GM04504 (cell line): ENCODE data around the gene MAP2K2.
A peak's percentile ranks its signal among the peaks of the same experiment; 100 is the strongest.
"Not testable (repeated sequence)": the region's sequence is repeated elsewhere in the genome, so short reads cannot be mapped to it uniquely, and the experiment has no call there.

Experiments
- DNase-seq: peaks from one replicate; pipeline ENCODE4 v3.0.0-alpha.2; 2012; ENCODE audit warnings: low read depth

MAP2K2 gene

GRCh38 chr19:4130744-4131438, 7.0 kb upstream of the MAP2K2 start:
- no peak for DNase-seq

DNA sequence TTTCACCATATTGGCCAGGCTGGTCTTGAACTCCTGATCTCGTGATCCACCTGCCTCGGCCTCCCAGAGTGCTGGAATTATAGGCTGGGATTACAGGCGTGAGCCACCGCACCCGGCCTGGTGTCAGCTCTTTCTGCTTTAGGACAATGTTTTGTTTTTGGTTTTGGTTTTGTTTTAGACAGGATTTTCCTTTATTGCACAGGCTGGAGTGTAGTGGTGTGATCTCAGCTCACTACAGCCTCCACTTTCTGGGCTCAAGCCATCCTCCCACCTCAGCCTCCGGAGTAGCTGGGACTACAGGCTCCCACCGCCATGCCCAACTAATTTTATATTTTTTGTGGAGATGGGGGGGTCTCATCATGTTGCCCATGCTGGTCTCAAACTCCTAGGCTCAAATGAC, 5.1 kb upstream of the MAP2K2 start:
- DNase-seq = not testable (repeated sequence)

DNA sequence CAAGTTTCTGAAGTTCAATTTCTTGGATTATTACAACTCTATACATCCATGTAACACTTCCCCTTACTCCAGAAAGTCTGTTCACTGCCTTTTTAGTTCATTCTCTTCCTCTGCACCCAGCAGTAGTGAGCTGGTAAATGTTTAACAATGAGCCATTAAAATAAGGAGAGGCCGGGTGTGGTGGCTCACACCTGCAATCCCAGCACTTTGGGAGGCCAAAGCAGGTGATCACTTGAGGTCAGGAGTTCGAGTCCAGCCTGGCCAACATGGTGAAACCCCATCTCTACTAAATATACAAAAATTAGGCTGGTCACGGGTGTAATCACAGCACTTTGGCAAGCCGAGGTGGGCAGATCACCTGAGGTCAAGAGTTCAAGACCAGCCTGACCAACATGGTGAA, 3.4 kb upstream of the MAP2K2 start:
- DNase-seq = not testable (repeated sequence)

GRCh38 chr19:4124638-4125037, 716 bp upstream of the MAP2K2 start:
- no peak for DNase-seq

GRCh38 chr19:4122480-4122879, 1.4 kb downstream of the MAP2K2 start:
- DNase-seq = no peak

DNA sequence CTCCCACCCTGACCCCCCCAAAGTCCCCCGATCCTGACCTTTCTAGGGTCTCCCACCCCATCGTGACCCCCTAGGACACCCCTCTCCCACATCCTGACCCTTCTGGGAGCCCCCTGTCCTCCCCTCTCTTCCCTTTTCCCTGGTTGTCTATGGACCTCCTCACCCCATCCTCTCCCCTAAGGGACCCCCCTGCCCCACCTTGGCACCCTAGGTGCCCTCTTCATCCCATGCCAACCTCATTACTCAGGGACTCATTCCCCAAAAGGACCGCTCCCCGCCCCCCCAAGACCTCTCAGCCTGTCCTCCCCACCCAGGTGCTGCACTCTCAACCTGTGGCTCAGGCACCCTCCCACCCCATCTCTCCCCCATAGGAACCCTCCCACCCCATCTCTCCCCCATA, 2.1 kb downstream of the MAP2K2 start:
- DNase-seq = no peak

DNA sequence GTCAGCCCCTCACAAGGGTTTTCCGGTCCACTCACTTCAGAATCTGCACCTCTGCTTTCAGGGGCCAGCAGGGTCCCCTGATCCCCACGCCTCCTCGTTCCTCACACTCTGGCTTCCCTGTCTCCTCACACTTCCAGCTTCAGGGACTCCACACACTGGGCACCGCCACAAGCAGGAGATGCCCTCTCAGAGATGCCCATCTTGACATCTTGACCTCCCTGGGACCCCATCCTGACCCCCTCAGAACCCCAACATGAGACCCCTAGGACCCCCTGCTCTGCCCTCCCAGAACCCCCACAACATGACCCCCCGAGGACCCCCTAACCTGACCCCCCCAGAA, 2.7 kb downstream of the MAP2K2 start:
- DNase-seq = no peak

DNA sequence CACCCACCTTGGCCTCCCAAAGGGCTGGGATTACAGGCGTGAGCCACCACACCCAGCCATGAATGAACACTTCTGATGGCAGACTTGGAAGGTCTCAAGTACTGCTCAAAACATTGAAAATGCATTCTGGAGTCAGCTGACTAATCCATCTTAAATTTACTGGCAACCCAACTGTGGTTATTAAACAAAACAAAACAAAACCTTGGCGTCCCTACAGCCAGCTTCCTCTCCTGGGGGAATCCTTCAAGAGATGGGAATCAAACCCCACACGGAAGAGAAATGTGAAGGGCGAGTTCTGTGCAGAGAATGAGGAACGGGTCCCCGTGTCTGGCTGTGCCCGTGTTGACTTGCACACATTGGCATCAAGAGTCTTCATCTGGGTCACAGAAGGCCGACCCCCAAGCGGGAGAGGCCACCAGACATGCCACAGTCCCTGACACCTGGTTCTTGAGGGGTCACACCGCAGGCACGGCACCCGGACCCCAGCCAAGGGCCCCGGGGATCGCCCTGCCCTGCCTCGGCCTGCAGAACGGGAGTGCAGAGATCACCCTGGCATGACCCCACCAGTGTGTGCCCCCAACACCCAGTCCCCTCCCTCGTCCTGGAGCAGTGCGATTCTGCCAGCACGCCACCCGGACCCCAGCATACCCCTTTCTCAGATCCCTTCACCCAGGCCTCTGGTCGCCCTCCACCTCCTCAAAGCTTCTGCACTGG, 3.2 kb downstream of the MAP2K2 start:
- DNase-seq = peak; percentile 38

DNA sequence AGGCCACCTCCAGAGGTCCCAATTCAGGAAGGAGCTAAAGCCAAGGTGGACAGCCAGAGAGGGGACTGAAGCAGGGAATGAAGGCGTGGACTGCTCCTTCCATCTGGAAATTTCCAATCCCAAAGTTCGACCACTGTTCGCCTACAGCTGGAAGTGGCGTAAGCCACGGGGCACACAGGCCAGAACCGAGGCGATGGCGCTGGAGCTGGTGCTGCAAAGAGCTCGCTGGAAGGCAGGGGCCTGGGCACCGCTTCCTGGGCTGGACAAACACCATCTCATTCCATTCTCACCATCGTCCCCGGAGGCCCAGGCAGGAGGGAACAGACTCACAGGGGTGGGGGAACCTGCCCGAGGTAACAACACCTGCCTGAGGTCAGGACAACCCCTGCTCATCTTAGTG, 4.2 kb downstream of the MAP2K2 start:
- no peak for DNase-seq

DNA sequence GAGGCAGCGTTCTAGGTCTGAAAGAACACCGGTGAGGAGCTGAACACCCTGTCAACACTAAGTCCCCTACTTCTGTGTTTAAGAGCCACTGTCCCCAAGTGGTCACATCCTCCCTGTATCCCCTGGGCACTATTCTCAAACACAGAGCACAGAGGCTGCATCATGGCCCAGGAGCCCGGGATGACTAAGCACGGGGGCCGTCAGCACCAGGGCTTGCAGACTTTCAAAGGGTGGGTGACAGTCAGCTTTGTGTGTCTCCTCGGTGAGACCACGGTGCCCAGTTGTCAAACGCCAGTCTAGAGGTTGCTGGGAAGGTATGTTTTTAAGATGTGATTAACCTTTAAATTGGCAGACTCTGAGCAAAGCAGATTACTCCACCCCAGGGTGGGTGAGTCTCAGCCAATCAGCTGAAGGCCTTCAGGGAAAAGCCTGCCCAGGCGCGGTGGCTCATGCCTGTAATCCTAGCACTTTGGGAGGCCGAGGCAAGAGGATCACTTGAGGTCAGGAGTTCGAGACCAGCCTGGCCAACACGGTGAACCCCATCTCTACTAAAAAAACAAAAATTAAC, 8.0 kb downstream of the MAP2K2 start:
- DNase-seq = no peak

- no peak for DNase-seq
Measured at GRCh38 chr19:4115050-4115817, 8.7 kb downstream of the MAP2K2 start.

DNA sequence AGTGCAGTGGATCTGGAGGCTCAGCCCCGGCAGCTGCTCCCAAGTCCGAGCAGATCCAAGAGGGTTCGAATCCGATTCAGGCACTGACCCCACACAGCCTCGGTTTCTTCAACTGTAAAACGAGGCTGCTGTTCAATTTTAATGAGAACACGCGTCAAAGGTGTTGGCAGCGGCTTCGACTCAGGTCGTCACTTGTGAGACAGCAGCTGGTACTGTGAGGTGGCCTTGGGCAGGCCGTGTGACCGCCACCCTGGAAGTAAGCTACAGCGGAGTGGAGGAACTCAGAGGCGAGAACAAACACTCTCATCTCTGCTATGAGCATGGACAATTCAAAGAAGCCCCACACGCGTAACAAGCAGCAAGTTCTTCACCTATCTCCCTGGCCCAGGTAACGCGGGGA, 9.7 kb downstream of the MAP2K2 start:
- DNase-seq = no peak

DNA sequence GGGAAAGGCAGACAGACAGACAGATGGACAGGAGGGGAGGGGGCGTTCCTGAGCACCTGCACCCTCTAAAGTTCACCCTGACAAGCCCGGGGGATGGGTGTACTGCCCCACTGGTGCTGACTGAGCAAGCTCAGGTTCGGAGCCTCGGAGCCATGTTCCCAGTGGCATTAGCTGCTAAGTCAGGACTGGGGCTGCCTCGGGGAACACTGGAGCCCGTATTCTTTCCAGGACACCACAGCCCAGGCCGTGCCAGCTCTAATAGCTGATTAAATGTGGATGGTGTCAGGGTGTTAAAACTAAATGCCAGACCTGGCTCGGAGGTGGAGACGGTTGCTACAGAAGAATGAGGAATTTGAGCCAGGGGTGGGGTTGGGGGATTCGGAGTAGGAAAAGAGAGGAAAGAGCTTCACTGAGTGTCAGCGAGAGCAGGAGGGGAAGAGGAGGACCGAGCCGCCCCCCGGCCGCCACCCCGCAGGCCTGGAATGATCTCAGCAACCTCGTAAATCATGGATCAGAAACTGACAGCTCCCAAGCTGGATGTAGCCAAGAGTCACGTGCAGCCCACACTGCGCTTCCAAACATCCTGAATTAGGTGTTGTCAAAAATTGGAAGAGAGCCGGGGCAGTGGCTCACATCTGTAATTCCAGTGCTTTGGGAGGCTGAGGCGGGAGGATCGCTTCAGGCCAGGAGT, 10.4 kb downstream of the MAP2K2 start:
- no peak for DNase-seq

DNA sequence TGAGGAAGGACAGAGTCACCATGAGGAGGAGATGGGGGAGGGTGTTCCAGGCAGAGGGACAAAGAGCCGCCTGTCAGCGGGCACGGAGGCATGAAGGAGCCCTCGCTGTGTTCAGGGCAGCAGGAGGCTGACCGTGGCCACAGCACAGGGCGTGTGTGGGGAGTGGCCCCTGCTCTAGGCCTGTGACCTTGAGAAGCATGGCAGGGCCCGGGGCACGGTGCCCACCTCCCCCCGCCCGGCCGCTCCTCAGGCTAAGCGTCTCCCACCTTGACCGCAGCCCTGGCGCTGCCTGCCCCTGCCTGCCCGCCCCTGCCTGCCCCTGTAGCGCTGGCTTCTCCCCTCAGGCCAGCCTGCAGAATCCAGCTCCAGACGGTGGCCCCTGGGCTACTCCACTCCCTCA, 11.6 kb downstream of the MAP2K2 start:
- DNase-seq = no peak

DNA sequence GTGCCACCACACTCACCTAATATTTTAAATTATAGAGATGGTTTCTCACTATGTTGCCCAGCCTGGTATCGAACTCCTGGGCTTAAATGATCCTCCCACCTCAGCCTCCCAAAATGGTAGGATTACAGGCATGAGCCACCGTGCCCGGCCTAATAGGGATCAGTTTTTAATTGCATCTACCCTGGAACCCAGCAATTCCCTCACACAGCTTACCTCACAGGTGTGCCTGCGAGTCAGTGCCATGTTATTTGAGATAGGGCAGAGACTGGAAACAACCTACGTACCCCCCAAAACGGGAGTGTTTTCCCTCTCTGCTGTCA, 14.3 kb downstream of the MAP2K2 start:
- DNase-seq = no peak

DNA sequence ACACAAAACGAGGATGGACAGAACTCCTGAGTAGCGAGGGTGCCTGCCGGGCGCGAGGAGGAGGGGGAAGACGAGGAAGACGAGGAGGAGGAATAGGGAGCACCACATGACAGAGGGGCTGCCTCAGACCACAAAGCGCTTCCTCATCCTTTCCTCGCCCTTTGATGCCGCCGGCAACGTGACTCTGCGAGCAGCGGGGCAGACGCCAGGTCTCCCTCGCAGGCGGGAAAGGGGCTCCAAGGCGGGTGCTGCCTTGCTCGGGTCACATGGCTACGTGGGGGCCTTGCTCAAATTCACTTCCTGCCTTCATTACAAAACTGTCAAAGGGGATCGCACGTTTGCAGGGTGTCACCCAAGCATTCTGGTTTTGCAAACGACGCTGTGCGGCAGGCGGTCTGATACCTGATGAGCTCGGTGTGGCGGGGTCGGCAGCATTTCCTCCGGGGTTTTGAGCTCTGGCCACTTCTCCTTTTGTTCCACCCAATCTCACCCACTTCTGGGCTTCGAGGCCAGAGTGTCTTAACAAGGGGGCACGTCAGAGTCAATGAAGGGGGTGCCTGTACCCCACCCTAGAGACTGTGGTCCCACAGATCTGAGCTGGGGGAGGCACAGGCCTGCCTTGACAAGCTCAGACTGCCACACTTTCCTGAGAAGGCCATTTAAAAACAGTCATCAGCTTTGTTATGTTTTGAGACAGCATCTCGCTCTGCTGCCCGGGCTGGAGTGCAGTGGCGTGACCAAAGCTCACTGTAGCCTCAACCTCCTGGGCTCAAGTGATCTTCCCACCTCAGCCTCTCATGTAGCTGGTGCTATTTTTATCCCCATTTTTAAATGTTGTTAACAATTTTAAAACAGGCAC, 14.9 kb downstream of the MAP2K2 start:
- no peak for DNase-seq

- DNase-seq = no peak
Measured at GRCh38 chr19:4103080-4103433, 20.9 kb downstream of the MAP2K2 start.

- DNase-seq = no peak
Measured at GRCh38 chr19:4102339-4103079, 21.4 kb downstream of the MAP2K2 start.

GRCh38 chr19:4101496-4101770, 22.5 kb downstream of the MAP2K2 start:
- no peak for DNase-seq

- DNase-seq = no peak
Measured at GRCh38 chr19:4100647-4101495, 23.1 kb downstream of the MAP2K2 start.
